Erythroblast (primary cell): ENCODE measurements around the gene RGS11.

ENCODE experiments used
- DNase-seq, 2 experiments: peaks; one replicate each; lab custom pipeline; 2025; lab: John Stamatoyannopoulos, UW
- GATA1 ChIP-seq: IDR thresholded peaks from 2 replicates; pipeline ENCODE4 v1.6.1; 2011; ENCODE audit warnings: low read depth, mild to moderate bottlenecking, control low read depth, low read length, moderate library complexity
- POLR2A ChIP-seq: IDR thresholded peaks from 2 replicates; pipeline ENCODE4 v1.6.1; 2011; ENCODE audit warnings: mild to moderate bottlenecking, low read length

The RGS11 gene

DNA sequence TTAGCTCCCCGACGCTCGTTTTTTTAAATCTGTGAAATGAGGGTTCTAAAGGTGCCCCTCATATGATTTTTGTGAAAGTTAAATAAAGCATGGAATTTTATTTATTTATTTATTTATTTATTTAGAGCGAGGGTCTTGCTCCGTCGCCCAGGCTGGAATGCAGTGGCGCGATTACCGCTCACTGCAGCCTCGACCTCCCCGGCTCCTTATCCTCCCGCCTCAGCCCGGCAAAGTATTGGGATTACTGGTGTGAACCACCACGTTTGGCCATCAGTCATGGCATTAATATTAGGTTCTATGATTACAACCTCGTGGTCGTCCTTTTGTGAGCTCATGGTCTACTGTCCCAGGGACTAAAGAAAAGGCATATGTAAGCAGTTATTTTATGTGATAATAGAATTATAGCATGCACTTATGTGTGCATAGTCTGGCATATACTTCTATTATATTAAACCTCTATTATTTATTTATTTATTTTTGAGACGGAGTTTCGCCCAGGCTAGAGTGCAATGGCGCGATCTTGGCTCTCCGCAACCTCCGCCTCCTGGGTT, 45.9 kb downstream of the RGS11 start:
- TF ChIP-seq POLR2A (no peak), GATA1 (no peak)
- DNase-seq = no peak

DNA sequence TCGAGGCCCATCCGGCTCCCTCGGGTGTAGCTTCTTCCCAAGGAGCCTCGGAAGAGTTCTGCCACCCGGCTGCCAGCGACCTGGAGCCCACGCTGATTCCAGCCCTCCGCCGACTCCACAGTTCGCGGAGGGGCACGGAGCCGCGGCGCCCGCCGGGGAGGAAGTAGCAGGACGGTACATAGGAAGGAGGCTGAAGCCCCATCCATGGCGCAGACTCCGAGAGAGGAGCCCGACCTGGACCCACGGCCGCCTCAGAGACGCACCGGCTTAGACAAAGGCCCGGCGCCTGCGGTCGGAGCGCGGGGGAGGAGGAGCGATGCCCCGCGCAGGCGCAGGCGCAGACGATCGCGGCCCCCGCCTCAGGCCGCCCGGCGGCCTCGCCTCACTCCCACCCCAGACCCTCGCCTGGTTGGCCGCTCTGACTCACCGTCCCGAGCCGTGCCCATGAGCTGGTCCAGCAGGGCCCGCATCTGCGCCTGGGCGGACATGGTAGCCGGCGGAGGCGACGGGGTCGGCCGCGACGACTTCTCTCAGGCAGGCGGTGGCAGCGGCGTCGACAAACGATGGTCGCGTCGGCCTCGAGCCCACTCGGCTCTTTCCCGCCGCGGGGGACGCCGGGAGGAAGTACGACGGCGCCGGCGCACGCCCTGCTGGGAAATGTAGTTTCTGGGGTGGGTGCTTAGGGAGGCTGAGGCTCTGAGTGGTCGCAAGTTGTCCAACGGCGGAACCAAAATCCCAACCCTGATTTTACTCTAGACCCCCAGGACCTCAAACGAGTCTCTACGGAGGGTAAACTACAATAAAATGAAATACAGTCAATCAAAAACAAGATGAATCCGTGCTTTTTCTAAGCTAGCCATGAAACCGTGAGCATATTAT, 46.7 kb downstream of the RGS11 start, which contains the start of gene LUC7L:
TSS of gene LUC7L (minus strand) at position 598 of the 879 bp plus-strand sequence. CDS start at position 488, 110 bp downstream.
- TF ChIP-seq GATA1 (no peak), POLR2A (peak; percentile 93)

DNA sequence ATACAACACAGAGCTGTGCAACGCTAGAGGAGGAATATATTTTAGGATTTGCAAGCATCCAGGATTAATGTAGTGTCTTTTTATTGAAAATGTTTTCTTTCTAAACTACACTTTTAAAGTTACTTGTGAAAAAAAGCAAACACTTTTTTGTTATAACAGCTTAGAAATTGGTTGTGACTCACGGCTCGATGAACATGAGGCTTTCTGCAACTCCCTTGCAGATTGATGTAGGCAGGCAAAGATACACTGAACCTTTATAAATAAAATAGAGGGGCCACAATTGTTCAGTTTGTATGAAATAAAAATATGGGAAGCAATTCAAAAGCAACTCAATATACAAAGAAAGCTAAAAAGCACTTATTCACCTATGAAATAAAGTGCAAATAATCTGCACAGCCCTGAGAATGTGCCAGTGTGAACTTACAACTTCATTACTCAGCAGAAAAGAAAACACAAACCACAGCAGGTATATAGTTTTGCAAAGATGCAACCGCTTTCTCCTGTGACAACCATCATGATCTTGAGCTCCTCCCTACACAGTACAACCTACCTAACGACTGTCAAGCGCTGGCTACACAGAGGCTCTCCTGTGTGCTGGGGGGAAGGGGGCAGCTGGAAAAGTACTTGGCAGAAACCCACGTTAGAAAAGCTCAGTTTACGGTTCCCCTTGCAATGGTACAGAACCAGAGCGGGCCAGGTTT, 47.4 kb downstream of the RGS11 start:
- TF ChIP-seq POLR2A = no peak
- no peak for TF ChIP-seq GATA1
- DNase-seq = peak; percentile 56 to 69

More for the DNA sequence above, 46.7 kb downstream of the RGS11 start, which contains the start of gene LUC7L:
- peak; percentile 88 to 92 for DNase-seq

DNA sequence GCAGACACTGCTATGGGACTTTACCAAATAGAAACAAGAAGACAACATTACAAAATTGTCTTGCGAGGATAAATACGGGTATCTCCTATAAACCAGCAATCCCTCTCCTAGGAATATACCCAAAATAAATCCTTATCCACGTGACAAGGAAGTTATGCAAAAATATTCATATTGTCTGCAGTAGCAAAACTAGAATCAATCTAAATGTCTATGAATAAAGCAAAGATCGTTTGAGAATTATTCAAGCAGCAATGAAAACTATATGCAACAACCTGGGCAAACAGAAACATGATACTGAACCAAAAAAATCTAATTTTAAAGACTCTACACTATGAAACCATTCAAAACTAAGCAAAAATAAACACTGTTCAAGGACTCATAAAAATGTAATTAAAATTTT, 55.7 kb downstream of the RGS11 start:
- TF ChIP-seq POLR2A (no peak), GATA1 (no peak)
- no peak for DNase-seq
